Measurements from ENCODE around the gene TBC1D22A.

DNA sequence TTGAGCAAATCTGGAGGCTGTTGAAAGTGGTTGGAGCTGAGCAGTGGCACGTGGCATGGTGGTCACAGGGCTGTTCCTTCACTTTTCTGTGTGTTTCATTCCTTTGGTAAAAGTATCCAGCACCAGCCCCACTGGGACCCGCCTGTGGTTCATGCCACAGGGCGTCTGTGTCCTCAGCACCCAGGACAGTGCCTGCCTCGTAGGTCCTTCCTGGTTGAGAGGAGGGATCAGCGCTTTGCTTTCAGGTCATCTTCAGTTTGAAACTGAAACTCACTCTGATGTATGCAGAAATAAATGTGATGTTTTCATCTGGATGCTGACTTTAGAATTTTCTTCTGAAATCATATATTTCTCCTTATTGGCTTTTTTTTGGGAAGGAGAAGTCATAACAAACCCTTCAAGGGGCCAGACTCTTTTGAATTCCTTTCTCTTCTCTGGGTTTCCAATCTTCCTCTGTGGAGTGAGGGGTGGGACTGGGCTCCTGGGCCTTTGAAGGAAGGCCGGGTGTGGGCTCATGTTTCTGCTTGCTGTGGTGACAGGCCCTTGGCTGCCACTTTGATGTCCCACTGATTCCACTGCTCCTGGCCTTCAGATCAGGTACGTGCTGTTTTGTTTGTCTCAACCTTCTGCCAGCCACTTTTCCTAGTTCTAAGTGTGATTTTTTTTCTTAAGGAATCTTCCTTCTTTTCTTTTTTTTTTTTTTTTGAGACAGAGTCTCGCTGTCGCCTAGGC, 26.2 kb downstream of the TBC1D22A start:
- TF ChIP-seq, protein P1, sequence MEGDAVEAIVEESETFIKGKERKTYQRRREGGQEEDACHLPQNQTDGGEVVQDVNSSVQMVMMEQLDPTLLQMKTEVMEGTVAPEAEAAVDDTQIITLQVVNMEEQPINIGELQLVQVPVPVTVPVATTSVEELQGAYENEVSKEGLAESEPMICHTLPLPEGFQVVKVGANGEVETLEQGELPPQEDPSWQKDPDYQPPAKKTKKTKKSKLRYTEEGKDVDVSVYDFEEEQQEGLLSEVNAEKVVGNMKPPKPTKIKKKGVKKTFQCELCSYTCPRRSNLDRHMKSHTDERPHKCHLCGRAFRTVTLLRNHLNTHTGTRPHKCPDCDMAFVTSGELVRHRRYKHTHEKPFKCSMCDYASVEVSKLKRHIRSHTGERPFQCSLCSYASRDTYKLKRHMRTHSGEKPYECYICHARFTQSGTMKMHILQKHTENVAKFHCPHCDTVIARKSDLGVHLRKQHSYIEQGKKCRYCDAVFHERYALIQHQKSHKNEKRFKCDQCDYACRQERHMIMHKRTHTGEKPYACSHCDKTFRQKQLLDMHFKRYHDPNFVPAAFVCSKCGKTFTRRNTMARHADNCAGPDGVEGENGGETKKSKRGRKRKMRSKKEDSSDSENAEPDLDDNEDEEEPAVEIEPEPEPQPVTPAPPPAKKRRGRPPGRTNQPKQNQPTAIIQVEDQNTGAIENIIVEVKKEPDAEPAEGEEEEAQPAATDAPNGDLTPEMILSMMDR (IDR thresholded peaks at IDR 0.05), result no peak
- TF ChIP-seq POLR2A (IDR thresholded peaks at IDR 0.05), result no peak
